ENCODE results near the gene SAMD3.

Gene SAMD3

GRCh38 chr6:130259140-130259539 lies 36.4 kb upstream of the SAMD3 start:
- no peak for DNase-seq (ENCODE audit: extremely low spot score)
- CTCF ChIA-PET = no interaction called here
- TF ChIP-seq LEF1 (IDR thresholded peaks at IDR 0.05; ENCODE audit: borderline replicate concordance) = no peak
- no peak for TF ChIP-seq FOXK2 (IDR thresholded peaks at IDR 0.05)
- no peak for TF ChIP-seq CTBP1 (IDR thresholded peaks at IDR 0.05; ENCODE audit: borderline replicate concordance)
- no peak for TF ChIP-seq NFRKB (IDR thresholded peaks at IDR 0.05)
- TF ChIP-seq, protein P1, sequence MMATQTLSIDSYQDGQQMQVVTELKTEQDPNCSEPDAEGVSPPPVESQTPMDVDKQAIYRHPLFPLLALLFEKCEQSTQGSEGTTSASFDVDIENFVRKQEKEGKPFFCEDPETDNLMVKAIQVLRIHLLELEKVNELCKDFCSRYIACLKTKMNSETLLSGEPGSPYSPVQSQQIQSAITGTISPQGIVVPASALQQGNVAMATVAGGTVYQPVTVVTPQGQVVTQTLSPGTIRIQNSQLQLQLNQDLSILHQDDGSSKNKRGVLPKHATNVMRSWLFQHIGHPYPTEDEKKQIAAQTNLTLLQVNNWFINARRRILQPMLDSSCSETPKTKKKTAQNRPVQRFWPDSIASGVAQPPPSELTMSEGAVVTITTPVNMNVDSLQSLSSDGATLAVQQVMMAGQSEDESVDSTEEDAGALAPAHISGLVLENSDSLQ (IDR thresholded peaks at IDR 0.05) = no peak
- TF ChIP-seq ARNT (IDR thresholded peaks at IDR 0.05) = no peak
- no peak for TF ChIP-seq ELF4 (IDR thresholded peaks at IDR 0.05)
- TF ChIP-seq TARDBP (IDR thresholded peaks at IDR 0.05) = no peak
- TF ChIP-seq SUZ12 (IDR thresholded peaks at IDR 0.05) = no peak
- TF ChIP-seq L3MBTL2 (conservative IDR thresholded peaks at IDR 0.05) = no peak
- no peak for TF ChIP-seq HDGF (IDR thresholded peaks at IDR 0.05; ENCODE audit: borderline replicate concordance)
- TF ChIP-seq SP1 (IDR thresholded peaks at IDR 0.05) = no peak
- TF ChIP-seq FOXM1 (IDR thresholded peaks at IDR 0.05; ENCODE audit: borderline replicate concordance) = no peak
- no peak for TF ChIP-seq BHLHE40 (IDR thresholded peaks at IDR 0.05; ENCODE audit: borderline replicate concordance)
- TF ChIP-seq ZNF384 (IDR thresholded peaks at IDR 0.05) = no peak
- TF ChIP-seq FOXA1 (IDR thresholded peaks at IDR 0.05) = no peak
- POLR2A ChIA-PET = no interaction called here

DNA sequence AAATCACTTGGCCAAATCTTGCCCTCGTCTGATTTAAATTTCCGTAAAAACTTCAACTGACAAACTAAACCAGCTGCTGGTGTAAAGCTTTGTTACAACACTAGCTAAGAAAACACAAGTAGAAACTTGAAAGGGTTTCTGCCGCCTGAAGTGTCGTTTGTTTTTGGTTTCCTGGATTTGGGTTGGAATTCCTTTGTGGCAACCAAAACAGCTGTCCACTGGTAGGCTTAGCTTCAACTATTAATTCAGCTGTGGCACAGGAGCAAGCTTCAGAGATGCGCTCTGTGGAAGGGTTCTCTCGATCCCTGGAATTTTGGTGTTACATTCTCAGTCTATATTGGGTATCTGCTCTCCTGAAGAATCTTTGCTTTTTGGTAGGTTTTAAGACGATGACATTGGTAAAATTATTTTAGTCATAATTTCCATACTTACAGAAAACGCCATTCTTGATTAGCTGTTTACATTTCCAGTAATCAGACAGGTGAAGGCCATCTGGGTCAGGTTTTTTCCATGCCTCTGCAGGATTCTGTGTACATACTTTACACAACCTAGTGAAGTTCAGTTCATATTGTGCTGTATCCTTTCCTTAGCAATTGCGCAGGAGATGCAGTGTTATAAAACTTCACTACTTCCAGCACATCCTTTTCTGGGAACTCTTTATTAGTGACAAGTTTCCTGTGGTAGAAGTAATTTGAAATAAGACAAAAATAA lies 29.9 kb upstream of the SAMD3 start:
- CTCF ChIA-PET = no interaction called here
- TF ChIP-seq ELF4 (IDR thresholded peaks at IDR 0.05) (no peak), ARNT (IDR thresholded peaks at IDR 0.05) (no peak), HDGF (IDR thresholded peaks at IDR 0.05; ENCODE audit: borderline replicate concordance) (no peak), SP1 (IDR thresholded peaks at IDR 0.05) (no peak), L3MBTL2 (conservative IDR thresholded peaks at IDR 0.05) (no peak), SUZ12 (IDR thresholded peaks at IDR 0.05) (no peak), NFRKB (IDR thresholded peaks at IDR 0.05) (no peak), ZNF384 (IDR thresholded peaks at IDR 0.05) (no peak), TARDBP (IDR thresholded peaks at IDR 0.05) (no peak), CTBP1 (IDR thresholded peaks at IDR 0.05; ENCODE audit: borderline replicate concordance) (no peak), BHLHE40 (IDR thresholded peaks at IDR 0.05; ENCODE audit: borderline replicate concordance) (no peak)
- TF ChIP-seq, protein P1 (IDR thresholded peaks at IDR 0.05) = no peak
- DNase-seq (ENCODE audit: extremely low spot score) = no peak
- POLR2A ChIA-PET = no interaction called here

- TF ChIP-seq SP1 (IDR thresholded peaks at IDR 0.05) (no peak), HDGF (IDR thresholded peaks at IDR 0.05; ENCODE audit: borderline replicate concordance) (no peak)
These were observed 22.5 kb upstream of the SAMD3 start for GRCh38 chr6:130245267-130245666.

DNA sequence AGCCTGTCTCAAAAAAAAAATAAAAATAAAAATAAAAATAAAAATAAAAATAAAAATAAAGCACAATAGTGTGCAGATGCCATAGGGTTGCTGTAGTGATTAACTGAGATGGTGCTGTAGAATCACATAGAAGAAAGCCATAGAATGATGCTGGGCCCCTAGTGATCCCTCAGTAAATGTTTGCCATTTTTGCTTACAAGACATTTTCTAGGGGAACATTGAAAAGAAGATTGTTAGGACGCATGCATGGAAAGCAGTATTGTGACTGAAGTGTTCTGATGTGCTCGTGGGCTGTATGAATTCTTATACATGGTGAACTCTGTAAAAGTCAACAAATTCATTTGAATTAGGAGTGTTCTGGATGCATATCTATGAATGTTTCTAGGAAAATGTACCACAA lies 22.0 kb upstream of the SAMD3 start:
- ChIA-PET POLR2A (no interaction called here), CTCF (no interaction called here)
- DNase-seq (ENCODE audit: extremely low spot score) = no peak
- TF ChIP-seq SUZ12 (IDR thresholded peaks at IDR 0.05) (no peak), L3MBTL2 (conservative IDR thresholded peaks at IDR 0.05) (no peak), ELF4 (IDR thresholded peaks at IDR 0.05) (no peak), FOXA1 (IDR thresholded peaks at IDR 0.05) (no peak), HDGF (IDR thresholded peaks at IDR 0.05; ENCODE audit: borderline replicate concordance) (no peak), TARDBP (IDR thresholded peaks at IDR 0.05) (no peak), CTBP1 (IDR thresholded peaks at IDR 0.05; ENCODE audit: borderline replicate concordance) (no peak), SP1 (IDR thresholded peaks at IDR 0.05) (no peak), BHLHE40 (IDR thresholded peaks at IDR 0.05; ENCODE audit: borderline replicate concordance) (no peak), ARNT (IDR thresholded peaks at IDR 0.05) (no peak), LEF1 (IDR thresholded peaks at IDR 0.05; ENCODE audit: borderline replicate concordance) (no peak), FOXM1 (IDR thresholded peaks at IDR 0.05; ENCODE audit: borderline replicate concordance) (no peak), FOXK2 (IDR thresholded peaks at IDR 0.05) (no peak), ZNF384 (IDR thresholded peaks at IDR 0.05) (no peak), NFRKB (IDR thresholded peaks at IDR 0.05) (no peak)
- TF ChIP-seq, protein P1 (IDR thresholded peaks at IDR 0.05) = no peak

More at GRCh38 chr6:130245267-130245666, 22.5 kb upstream of the SAMD3 start:
- DNase-seq (ENCODE audit: extremely low spot score) = no peak
- POLR2A ChIA-PET = no interaction called here
- CTCF ChIA-PET = no interaction called here

GRCh38 chr6:130240232-130240631 lies 17.5 kb upstream of the SAMD3 start:
- ChIA-PET CTCF (no interaction called here), POLR2A (no interaction called here)
- no peak for TF ChIP-seq BHLHE40 (IDR thresholded peaks at IDR 0.05; ENCODE audit: borderline replicate concordance)
- TF ChIP-seq FOXK2 (IDR thresholded peaks at IDR 0.05) = no peak
- no peak for TF ChIP-seq NFRKB (IDR thresholded peaks at IDR 0.05)
- no peak for TF ChIP-seq FOXA1 (IDR thresholded peaks at IDR 0.05)
- TF ChIP-seq ZNF384 (IDR thresholded peaks at IDR 0.05) = no peak
- no peak for TF ChIP-seq ARNT (IDR thresholded peaks at IDR 0.05)
- no peak for TF ChIP-seq HDGF (IDR thresholded peaks at IDR 0.05; ENCODE audit: borderline replicate concordance)
- TF ChIP-seq, protein P1 (IDR thresholded peaks at IDR 0.05) = no peak
- TF ChIP-seq CTBP1 (IDR thresholded peaks at IDR 0.05; ENCODE audit: borderline replicate concordance) = no peak
- no peak for TF ChIP-seq ELF4 (IDR thresholded peaks at IDR 0.05)
- no peak for TF ChIP-seq SP1 (IDR thresholded peaks at IDR 0.05)
- TF ChIP-seq LEF1 (IDR thresholded peaks at IDR 0.05; ENCODE audit: borderline replicate concordance) = no peak
- no peak for TF ChIP-seq L3MBTL2 (conservative IDR thresholded peaks at IDR 0.05)
- TF ChIP-seq TARDBP (IDR thresholded peaks at IDR 0.05) = no peak
- no peak for TF ChIP-seq FOXM1 (IDR thresholded peaks at IDR 0.05; ENCODE audit: borderline replicate concordance)
- no peak for DNase-seq (ENCODE audit: extremely low spot score)
